ENCODE data around the gene GBP1. TPM values are rescaled to one million over a fixed set of nuclear protein-coding genes. Genes with fewer than 3 reads are reported as not detected.

Gene GBP1, protein sequence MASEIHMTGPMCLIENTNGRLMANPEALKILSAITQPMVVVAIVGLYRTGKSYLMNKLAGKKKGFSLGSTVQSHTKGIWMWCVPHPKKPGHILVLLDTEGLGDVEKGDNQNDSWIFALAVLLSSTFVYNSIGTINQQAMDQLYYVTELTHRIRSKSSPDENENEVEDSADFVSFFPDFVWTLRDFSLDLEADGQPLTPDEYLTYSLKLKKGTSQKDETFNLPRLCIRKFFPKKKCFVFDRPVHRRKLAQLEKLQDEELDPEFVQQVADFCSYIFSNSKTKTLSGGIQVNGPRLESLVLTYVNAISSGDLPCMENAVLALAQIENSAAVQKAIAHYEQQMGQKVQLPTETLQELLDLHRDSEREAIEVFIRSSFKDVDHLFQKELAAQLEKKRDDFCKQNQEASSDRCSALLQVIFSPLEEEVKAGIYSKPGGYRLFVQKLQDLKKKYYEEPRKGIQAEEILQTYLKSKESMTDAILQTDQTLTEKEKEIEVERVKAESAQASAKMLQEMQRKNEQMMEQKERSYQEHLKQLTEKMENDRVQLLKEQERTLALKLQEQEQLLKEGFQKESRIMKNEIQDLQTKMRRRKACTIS
- polyA plus RNA-seq, result 10 to 100 TPM; 12.2 to 22.2 (median 20.3) TPM
- long read RNA-seq, donor 1, result 0 reads
- long read RNA-seq, donor 2, partial matches to known transcripts, result 0 of 3 reads
- long read RNA-seq, donor 2, other reads (novel, unspliced or antisense), result 0 of 3 reads
- long read RNA-seq, donor 3, partial matches to known transcripts, result 0 of 3 reads
- long read RNA-seq, donor 3, other reads (novel, unspliced or antisense), result 0 of 3 reads
- long read RNA-seq, donor 4, result 0 reads
- long read RNA-seq, donor 5, partial matches to known transcripts, result 0 of 4 reads
- long read RNA-seq, donor 5, other reads (novel, unspliced or antisense), result 0 of 4 reads
- long read RNA-seq, donor 6, partial matches to known transcripts, result 0 of 3 reads
- long read RNA-seq, donor 6, other reads (novel, unspliced or antisense), result 0 of 3 reads
- long read RNA-seq, donor 7, result 0 reads
- long read RNA-seq, donor 8, result 0 reads
- long read RNA-seq, donor 9, partial matches to known transcripts, result 0 of 1 reads
- long read RNA-seq, donor 9, other reads (novel, unspliced or antisense), result 0 of 1 reads
- long read RNA-seq, donor 10, transcript GBP1-201 (11 exons, 3,035 nt), result major isoform, 5 of 6 reads
- long read RNA-seq, donor 10, partial matches to known transcripts, result 0 of 6 reads
- long read RNA-seq, donor 10, other reads (novel, unspliced or antisense), result 0 of 6 reads

DNA sequence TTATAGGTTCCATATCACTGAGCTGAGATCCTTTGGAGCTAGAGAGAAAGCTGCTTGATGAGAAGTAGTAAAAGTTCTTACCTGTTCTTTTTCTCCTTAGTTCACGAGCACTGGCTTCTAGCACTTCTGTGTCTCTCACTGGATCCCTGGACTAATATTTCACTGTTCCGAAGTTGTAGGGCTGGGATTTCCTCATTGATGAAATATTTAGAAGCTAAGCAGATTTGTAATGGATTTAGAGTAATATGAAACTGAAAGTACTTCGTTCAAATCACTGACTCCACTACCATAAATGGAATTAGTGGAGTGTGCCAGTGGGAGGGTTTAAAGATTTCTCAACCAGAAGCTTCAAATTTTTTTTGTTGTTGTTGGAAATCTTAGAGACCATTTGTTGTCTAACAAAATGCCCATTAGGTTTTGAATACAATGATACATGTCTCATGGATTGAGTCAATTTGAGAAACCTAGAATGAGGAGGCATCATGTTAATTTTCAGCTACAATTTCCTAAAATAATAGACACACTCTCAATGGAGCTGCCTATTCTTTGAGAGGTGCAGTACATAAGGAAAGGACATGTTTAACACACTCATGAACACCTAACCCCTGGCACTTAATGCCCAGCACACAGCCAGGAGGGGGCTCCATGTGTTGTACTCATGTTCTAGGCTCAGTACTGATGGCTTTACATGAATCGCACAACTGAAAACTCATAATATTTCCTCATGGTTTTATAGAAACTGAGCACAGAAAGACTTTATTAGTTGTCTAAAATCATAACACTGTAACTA is at the start of gene GBP1:
GBP1 (minus strand) TSS at position 130 of the 790 bp plus-strand sequence. CDS start 1,974 bp downstream, outside the sequence.
- H3K9me3 ChIP-seq (ENCODE audit: control insufficient read depth in 2 of 2, insufficient read depth in 1 of 2, low read depth in 1 of 2, low read length in 1 of 2), result no peaks in the 10 kb centered on the region
- 20 to 22% (median 22%) methylated on average over 4 of the region's 4 CpGs for WGBS, 3 donors
- H3K27me3 ChIP-seq (ENCODE audit: control insufficient read depth in 3 of 3, insufficient read depth in 3 of 3, low read length in 3 of 3), result no peaks in the 10 kb centered on the region
- H3K36me3 ChIP-seq (ENCODE audit: control insufficient read depth in 3 of 3, insufficient read depth in 2 of 3, low read depth in 1 of 3, low read length in 3 of 3), result no peaks in the 10 kb centered on the region
- H3K4me1 ChIP-seq (ENCODE audit: control insufficient read depth in 3 of 3, insufficient read depth in 2 of 3, low read depth in 1 of 3, low read length in 2 of 3), result peaks cover 0 to 8% (median 2%) of the 10 kb centered on the region in 3 donors
- peak within 1 kb of the TSS; percentile 36 to 64 (median 43) for H3K4me3 ChIP-seq (ENCODE audit: low read depth in 1 of 3, low read length in 3 of 3)
- FAIRE-seq (peak; percentile 97), DNase-seq (peak; percentile 77)
- peak within 1 kb of the TSS; percentile 83 to 97 (median 92) for H3K27ac ChIP-seq (ENCODE audit: low read depth in 1 of 3, low read length in 2 of 3)

DNA sequence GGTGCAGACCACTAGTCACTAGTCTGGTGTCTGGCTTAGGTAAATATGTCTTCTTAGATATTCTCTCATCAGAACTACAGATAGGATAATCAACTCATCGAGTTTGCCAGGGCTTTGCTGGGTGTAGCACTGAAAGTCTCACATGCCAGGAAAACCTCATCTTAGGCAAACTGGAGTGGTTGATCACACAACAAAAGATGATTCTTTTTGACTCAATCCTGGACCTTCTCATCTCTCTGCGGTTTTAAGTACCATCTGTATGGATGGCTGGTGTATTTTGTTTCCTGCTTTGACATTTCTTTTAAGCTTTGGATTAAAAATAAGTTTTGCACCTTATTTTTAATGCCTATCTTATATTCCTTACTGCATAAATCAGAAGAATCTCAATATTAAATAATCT is 49.7 kb upstream of the GBP1 start:
- H3K4me1 ChIP-seq (ENCODE audit: control insufficient read depth in 3 of 3, insufficient read depth in 2 of 3, low read depth in 1 of 3, low read length in 2 of 3), result no peaks in the 10 kb centered on the region
- no peaks in the 10 kb centered on the region for H3K27me3 ChIP-seq (ENCODE audit: control insufficient read depth in 3 of 3, insufficient read depth in 3 of 3, low read length in 3 of 3)
- no peak for DNase-seq
- no peaks in the 10 kb centered on the region for H3K9me3 ChIP-seq (ENCODE audit: control insufficient read depth in 2 of 2, insufficient read depth in 1 of 2, low read depth in 1 of 2, low read length in 1 of 2)
- H3K27ac ChIP-seq (ENCODE audit: low read depth in 1 of 3, low read length in 2 of 3), result no peak overlapping the region
- WGBS, 3 donors, result 79 to 88% (median 82%) methylated on average over 2 of the region's 2 CpGs
- FAIRE-seq, result no peak
- H3K36me3 ChIP-seq (ENCODE audit: control insufficient read depth in 3 of 3, insufficient read depth in 2 of 3, low read depth in 1 of 3, low read length in 3 of 3), result peaks cover 12 to 31% (median 17%) of the 10 kb centered on the region in 3 donors
- H3K4me3 ChIP-seq (ENCODE audit: low read depth in 1 of 3, low read length in 3 of 3), result no peak overlapping the region

DNA sequence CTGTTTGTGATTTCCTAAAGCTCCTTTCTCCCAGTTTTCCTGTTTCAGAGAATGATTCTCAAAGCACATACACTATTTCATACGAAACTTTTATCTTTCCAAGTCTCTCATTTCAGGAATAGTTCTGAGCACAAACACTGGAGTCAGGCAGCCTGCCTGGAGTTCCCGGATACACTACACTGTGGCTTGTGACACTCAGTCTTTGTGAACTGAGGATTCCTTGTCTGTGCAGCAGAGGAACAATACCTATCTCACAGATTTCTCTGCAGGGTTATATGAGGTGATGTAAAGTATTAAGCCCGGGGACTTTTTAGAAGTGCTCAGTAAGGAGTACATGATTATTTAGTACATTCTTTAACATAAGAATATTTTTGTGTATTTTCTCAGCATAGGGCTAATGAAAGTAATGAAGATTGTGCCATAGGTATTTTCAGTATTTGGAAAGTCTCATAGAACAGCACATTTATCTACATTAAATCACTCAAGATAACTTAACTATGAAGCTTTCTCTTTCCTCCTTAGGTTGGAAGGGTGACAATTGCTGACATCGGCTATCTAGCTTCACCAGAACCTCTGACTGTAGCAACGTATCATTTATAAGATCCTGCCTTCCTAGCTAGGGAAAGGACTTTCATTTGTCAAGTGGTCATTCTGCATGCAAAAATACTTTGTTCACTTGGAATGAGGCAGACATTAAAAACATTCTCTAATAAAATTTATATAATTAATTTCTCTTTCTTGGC is 48.0 kb upstream of the GBP1 start:
- no peak overlapping the region for H3K27ac ChIP-seq (ENCODE audit: low read depth in 1 of 3, low read length in 2 of 3)

DNA sequence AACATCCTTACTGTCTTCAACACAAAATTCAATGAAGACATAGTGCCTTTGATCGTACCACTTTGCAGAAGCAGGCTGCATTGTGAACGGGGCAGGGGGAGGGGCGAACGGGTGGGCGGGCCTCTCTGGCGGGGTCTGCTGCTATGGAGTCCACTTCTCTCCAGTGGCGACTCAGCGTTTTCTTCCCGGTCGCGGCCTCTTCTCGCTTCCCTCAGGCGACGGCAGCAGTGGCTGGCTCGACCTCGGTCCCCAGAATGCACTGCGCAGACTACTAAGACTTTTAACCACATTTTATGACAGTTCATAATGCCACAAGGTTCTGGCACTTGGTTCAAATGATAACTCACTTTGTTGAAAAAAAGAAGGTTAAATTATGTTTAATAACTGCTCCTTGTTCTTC is 39.7 kb upstream of the GBP1 start:
- Histone ChIP-seq H3K9me3 (ENCODE audit: control insufficient read depth in 2 of 2, insufficient read depth in 1 of 2, low read depth in 1 of 2, low read length in 1 of 2) (no peaks in the 10 kb centered on the region), H3K27me3 (ENCODE audit: control insufficient read depth in 3 of 3, insufficient read depth in 3 of 3, low read length in 3 of 3) (no peaks in the 10 kb centered on the region), H3K4me3 (ENCODE audit: low read depth in 1 of 3, low read length in 3 of 3) (no peak overlapping the region), H3K4me1 (ENCODE audit: control insufficient read depth in 3 of 3, insufficient read depth in 2 of 3, low read depth in 1 of 3, low read length in 2 of 3) (no peaks in the 10 kb centered on the region), H3K36me3 (ENCODE audit: control insufficient read depth in 3 of 3, insufficient read depth in 2 of 3, low read depth in 1 of 3, low read length in 3 of 3) (peaks cover 6 to 17% (median 12%) of the 10 kb centered on the region in 3 donors), H3K27ac (ENCODE audit: low read depth in 1 of 3, low read length in 2 of 3) (no peak overlapping the region)
- DNase-seq (no peak), FAIRE-seq (no peak)
- 94 to 97% (median 97%) methylated on average over 17 of the region's 17 CpGs for WGBS, 3 donors

More for the DNA sequence above, 48.0 kb upstream of the GBP1 start:
- WGBS, 3 donors, result 79 to 93% (median 88%) methylated on average over 5 of the region's 5 CpGs
- Histone ChIP-seq H3K27me3 (ENCODE audit: control insufficient read depth in 3 of 3, insufficient read depth in 3 of 3, low read length in 3 of 3) (no peaks in the 10 kb centered on the region), H3K4me1 (ENCODE audit: control insufficient read depth in 3 of 3, insufficient read depth in 2 of 3, low read depth in 1 of 3, low read length in 2 of 3) (no peaks in the 10 kb centered on the region), H3K4me3 (ENCODE audit: low read depth in 1 of 3, low read length in 3 of 3) (no peak overlapping the region), H3K9me3 (ENCODE audit: control insufficient read depth in 2 of 2, insufficient read depth in 1 of 2, low read depth in 1 of 2, low read length in 1 of 2) (no peaks in the 10 kb centered on the region), H3K36me3 (ENCODE audit: control insufficient read depth in 3 of 3, insufficient read depth in 2 of 3, low read depth in 1 of 3, low read length in 3 of 3) (peaks cover 14 to 30% (median 16%) of the 10 kb centered on the region in 3 donors)
- no peak for DNase-seq
- FAIRE-seq, result no peak

DNA sequence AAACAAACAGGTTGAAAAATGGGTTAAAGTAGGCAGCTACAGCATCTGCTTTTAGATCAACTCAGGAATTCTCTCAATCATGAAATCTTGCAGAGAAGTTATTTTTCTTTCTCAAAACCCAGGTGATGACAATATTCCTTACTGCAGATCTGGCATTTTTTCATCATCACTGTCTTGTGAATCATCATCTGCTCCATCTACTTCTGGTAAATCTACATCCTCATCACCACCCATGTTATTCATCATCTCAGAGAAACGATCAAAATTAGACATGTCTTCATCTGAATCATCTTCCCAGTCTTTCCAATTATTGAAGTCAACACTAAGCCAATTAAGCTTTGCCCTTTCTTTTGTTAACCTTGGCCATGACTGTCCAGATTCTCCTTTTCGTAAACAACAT is 39.1 kb upstream of the GBP1 start:
- FAIRE-seq, result peak; percentile 51
- no peaks in the 10 kb centered on the region for H3K27me3 ChIP-seq (ENCODE audit: control insufficient read depth in 3 of 3, insufficient read depth in 3 of 3, low read length in 3 of 3)
- H3K27ac ChIP-seq (ENCODE audit: low read depth in 1 of 3, low read length in 2 of 3), result no peak overlapping the region
- DNase-seq, result no peak
- 89 to 93% (median 91%) methylated on average over 2 of the region's 2 CpGs for whole genome bisulfite sequencing, 3 donors
- no peak overlapping the region for H3K4me3 ChIP-seq (ENCODE audit: low read depth in 1 of 3, low read length in 3 of 3)
- no peaks in the 10 kb centered on the region for H3K9me3 ChIP-seq (ENCODE audit: control insufficient read depth in 2 of 2, insufficient read depth in 1 of 2, low read depth in 1 of 2, low read length in 1 of 2)
- peaks cover 6 to 14% (median 12%) of the 10 kb centered on the region in 3 donors for H3K36me3 ChIP-seq (ENCODE audit: control insufficient read depth in 3 of 3, insufficient read depth in 2 of 3, low read depth in 1 of 3, low read length in 3 of 3)
- no peaks in the 10 kb centered on the region for H3K4me1 ChIP-seq (ENCODE audit: control insufficient read depth in 3 of 3, insufficient read depth in 2 of 3, low read depth in 1 of 3, low read length in 2 of 3)

DNA sequence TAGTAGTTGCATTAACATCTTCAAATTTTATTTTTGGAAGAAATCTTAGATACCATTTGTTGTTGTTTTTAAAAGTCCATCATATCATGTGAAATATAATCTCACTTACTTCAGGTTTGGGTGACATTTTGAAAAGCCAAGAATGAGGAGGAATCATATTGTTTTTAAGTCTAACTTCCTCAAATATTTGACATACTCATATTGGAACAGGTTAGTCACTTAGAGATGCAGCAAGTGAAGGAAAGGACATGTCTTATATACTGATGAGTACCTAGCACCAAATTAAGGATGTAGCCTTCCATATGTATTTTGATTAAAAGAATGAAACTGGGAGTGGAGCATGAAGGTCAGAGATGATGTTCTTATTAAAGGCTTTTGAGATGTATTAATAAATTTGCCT is 37.0 kb upstream of the GBP1 start:
- H3K9me3 ChIP-seq (ENCODE audit: control insufficient read depth in 2 of 2, insufficient read depth in 1 of 2, low read depth in 1 of 2, low read length in 1 of 2), result no peaks in the 10 kb centered on the region
- no peak overlapping the region for H3K27ac ChIP-seq (ENCODE audit: low read depth in 1 of 3, low read length in 2 of 3)
- H3K36me3 ChIP-seq (ENCODE audit: control insufficient read depth in 3 of 3, insufficient read depth in 2 of 3, low read depth in 1 of 3, low read length in 3 of 3), result peaks cover 4 to 12% (median 6%) of the 10 kb centered on the region in 3 donors
- H3K4me1 ChIP-seq (ENCODE audit: control insufficient read depth in 3 of 3, insufficient read depth in 2 of 3, low read depth in 1 of 3, low read length in 2 of 3), result no peaks in the 10 kb centered on the region
- FAIRE-seq (no peak), DNase-seq (no peak)
- H3K4me3 ChIP-seq (ENCODE audit: low read depth in 1 of 3, low read length in 3 of 3), result no peak overlapping the region
- H3K27me3 ChIP-seq (ENCODE audit: control insufficient read depth in 3 of 3, insufficient read depth in 3 of 3, low read length in 3 of 3), result no peaks in the 10 kb centered on the region

DNA sequence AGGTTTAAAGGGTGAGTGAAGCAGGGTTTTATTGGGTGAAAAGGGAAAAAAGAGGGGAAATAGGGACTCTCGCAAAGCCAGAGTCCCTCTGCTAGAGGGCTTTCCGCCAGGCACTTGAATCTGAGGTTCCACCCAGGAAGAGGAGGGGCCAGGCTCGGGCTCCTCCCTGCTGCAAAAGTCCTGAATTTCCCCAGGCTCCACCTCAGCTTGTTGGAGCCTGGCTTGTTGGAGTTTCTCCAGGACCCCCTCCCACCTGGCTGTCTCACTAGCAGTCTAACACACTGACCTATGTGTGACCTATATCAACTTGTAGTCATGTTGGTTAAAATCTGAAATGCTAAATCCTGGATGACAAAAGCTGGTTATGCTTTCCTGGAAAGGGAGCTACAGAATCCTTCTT is 35.4 kb upstream of the GBP1 start:
- Histone ChIP-seq H3K36me3 (ENCODE audit: control insufficient read depth in 3 of 3, insufficient read depth in 2 of 3, low read depth in 1 of 3, low read length in 3 of 3) (peaks cover 2 to 5% (median 2%) of the 10 kb centered on the region in 3 donors), H3K27ac (ENCODE audit: low read depth in 1 of 3, low read length in 2 of 3) (no peak overlapping the region), H3K4me3 (ENCODE audit: low read depth in 1 of 3, low read length in 3 of 3) (no peak overlapping the region), H3K9me3 (ENCODE audit: control insufficient read depth in 2 of 2, insufficient read depth in 1 of 2, low read depth in 1 of 2, low read length in 1 of 2) (no peaks in the 10 kb centered on the region), H3K27me3 (ENCODE audit: control insufficient read depth in 3 of 3, insufficient read depth in 3 of 3, low read length in 3 of 3) (no peaks in the 10 kb centered on the region), H3K4me1 (ENCODE audit: control insufficient read depth in 3 of 3, insufficient read depth in 2 of 3, low read depth in 1 of 3, low read length in 2 of 3) (no peaks in the 10 kb centered on the region)
- WGBS, 3 donors, result 91 to 94% (median 92%) methylated on average over 3 of the region's 3 CpGs
- FAIRE-seq, result no peak
- DNase-seq, result no peak
